ENCODE data around the gene CENPX. TPM values are rescaled to one million over a fixed set of nuclear protein-coding genes. Genes with fewer than 3 reads are reported as not detected.
A peak's percentile ranks its signal among the peaks of the same experiment; 100 is the strongest.

The CENPX gene
- total RNA-seq, 1 donor from 2014 or later: 27.8 TPM

DNA sequence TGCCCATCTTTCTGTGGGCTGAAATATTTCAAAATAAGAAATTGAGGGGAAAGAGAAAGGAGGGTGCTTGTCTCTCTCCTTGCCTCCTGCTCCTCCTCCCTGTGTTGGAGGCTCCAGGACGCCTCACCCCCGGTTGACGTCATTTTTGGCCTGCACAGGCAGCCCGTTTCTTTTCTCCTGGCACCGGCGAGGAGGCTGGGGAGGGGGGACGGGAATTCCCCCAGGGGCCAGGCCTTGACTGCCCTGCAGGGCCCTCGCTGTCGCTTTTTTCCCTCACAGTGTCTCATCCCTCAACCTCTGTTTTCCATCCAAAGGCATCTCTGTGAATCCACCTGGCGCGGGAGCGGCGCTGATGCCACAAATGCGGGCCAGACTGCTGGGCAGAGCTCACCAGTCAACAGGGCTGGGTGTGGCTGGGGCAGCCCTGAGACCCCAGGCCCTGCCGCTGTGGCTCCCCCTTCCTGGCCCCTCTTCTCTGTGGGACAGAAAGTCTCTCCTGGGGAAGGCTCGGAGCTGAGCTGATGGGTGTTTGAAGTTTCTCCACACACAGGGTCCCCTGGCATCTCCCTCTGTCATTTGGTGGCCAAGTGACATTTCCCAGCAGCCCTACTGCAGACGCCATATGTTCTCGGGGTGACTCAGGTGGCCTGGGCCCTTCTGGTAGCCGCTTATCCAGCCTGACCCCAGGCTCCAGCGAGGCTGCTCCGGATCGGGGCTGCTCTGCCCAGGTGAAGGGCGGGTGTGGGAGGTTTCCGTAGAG lies 16.0 kb downstream of the CENPX start:
- no peak for DNase-seq
- peak; percentile 37 for ATAC-seq (ENCODE audit: poor library complexity)

DNA sequence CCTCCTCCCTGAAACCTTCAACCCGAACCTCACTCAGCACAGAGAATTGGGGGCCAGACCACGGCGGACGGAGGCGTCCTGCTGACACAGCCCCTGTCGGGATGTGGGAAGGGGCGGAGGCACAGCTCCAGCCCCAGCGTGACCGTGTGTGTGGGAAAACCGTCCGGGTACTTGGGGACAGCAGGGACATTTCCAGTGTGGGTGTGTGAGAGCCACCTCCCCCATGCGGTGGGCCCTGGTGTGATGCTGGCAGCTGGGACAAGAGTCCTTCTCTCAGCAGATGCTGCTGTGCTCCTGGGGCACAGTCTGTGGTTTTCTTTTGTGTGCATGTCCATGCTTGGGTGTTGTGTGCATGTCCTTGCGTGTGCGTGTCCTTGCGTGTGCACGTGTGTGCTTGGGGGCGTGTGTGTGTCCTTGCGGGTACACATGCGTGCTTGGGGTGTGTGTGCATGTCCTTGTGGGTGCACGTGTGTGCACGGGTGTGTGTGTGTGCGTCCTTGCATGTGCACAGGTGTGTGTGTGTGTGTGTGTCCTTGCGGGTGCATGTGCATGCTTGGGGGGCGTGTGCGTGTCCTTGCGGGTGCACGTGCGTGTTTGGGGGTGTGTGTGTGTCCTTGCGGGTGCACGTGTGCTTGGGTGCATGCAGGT lies 16.9 kb downstream of the CENPX start:
- ATAC-seq (ENCODE audit: poor library complexity) (no peak), DNase-seq (no peak)
- intact Hi-C loops (cut with DNase I): no loop called here

More for the DNA sequence above, 16.0 kb downstream of the CENPX start:
- intact Hi-C loops (cut with DNase I): no loop called here

DNA sequence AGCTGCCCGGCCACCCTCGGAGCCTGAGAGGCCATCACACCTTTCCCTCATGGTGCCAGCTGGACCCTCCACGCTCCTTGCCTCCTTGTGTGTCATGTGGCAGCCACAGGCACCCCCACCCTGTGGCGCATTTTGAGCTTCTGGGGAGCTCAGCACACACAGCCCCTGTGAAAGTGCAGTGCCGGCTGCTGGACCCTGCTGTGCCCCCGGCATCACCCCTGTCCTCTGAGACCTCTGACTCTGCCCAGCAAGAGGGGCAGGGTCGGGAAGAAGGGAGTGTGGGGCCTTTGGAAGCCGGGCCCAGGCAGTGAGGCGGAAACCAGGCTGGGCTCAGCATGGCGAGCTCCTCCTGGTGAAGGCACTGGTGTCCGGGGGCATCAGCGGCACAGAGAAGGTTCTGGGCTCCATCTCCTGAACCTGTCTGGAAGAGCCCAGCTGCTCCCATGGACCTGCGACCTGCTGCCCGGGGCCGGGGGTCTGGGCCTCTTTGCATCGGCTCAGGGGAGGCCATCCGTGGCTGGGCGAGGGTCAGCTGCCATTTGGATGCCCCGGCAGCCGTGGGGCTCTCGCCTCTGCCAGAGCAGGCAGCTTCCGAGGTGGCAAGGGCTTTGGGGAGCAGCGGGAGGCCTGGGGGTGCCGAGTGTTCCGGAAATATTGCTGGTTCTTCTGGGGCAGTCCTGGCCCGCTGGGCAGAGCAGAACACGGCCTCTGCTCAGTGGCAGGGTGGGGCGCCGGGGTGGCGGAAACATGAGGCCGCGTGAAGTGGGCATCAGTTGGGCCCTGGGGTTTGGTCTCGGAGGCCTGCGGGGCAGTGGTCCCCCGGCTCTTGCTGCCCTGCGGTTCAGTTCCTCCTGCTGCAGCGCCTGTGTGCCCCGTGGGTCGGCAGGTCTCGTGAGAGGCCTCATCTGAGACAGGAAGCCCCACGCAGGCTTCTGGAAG lies 17.9 kb downstream of the CENPX start:
- DNase-seq: no peak
- no peak for ATAC-seq (ENCODE audit: poor library complexity)
- intact Hi-C loops (cut with DNase I): no loop called here

DNA sequence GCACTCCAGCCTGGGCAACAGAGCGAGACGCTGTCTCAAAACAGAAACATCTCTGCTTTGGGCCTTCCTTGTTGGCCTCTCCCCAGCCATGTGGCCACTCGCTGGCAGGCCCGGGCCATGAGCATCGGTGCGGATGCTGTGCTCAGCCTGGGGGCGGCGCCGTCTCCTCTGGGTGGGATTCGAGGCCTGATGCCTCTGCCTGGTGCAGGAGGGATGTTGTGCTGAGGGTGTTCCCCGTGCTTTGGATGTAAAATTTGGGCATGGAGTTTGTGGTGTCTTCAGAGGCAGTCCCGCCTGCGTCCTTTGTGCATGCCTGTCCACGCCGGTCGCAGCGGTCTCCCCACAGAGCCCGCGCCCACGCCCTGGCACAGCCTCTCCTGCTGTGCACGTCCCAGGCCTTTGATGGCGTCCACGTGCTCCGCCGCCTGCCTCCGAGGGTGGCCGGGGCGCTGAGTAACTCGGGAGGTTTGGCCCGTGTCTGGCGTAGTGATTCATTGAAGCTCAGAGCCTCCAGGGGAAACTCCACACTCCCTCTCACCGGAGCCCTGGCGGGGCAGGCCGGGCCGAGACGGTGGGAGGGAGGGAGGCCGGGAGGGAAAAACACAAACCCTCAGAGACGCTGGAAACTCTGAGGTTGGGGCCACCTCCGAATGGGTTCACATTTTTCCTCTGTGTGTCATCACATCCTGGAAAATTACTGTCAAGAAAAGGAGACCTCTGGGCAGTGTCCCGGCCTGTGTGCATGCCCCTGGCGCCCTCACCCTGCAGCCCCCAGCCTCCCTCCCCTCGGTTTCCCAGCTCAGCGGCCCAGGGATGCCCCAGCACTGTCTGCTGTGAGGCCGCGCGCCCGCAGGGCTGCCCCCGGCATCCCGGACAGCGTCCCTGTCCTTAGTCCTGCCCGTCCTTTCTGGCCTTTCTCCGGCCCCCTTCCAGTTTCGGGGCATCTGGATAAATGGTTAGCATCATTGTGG lies 19.0 kb downstream of the CENPX start:
- intact Hi-C loops (cut with DNase I): no loop called here
- ATAC-seq (ENCODE audit: poor library complexity): peak; percentile 14
- DNase-seq: peak; percentile 67

DNA sequence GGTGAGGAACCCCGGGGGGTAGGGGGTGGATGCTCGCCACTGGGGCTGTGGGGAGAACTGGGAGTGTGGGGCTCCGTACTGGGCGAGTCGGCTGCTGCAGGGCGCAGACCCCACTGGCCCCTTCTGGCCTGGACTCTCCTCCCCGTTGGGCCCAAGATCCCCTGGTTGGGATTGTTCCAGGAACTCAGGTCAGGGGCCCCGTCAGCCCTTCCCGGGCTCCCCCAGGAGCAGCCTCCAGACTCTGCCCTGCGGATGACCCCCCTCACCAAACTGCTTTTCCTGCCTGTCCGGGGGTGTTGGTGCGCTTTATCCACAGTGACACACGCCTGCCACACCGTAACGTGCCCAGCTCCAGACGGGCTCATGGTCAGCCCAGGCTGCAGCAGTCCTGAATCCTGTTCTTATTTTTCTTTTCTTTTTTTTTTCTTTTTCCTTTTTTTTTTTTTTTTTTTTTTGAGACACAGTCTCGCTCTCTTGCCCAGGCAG lies 21.1 kb downstream of the CENPX start:
- intact Hi-C loops (cut with DNase I): no loop called here
- no peak for DNase-seq
- ATAC-seq (ENCODE audit: poor library complexity): no peak

DNA sequence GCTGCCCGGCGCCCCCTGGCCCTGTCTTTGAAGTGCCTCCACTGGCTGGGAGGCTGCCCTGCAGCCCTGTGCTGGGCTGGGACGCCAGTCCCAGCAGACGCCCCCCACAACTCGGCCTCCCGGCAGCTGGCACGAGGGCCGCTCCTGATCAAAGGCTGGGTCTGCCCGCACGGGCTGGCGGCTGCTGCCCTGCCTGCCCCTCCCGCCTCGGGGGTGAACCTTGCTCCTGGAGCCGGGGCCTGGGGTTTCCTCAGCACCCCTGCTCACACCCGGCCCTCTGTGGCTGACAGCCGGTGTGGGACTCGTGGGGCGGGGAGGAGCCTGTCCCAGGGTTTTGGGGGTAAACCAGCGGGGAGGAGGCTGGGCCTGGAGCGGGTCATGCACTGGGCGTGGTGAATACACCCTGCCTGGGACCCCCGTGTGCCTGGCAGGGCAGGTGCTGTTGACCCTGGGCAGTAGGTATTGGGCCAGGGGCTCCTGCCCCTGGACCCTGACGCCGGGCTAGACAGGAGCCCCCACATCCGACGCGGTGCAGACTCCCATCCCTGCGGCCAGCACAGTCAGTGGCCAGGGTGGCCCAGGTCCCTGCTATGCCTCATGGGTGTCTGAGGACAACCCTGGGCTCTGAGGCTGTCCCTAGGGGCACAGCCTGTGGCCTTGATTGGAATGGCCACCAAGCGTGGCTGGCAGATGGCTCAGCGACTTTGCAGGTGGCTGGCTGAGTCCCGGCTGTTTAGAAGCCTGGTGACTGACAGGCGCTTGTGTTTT lies 21.7 kb downstream of the CENPX start:
- no peak for ATAC-seq (ENCODE audit: poor library complexity)
- DNase-seq: no peak
- intact Hi-C loops (cut with DNase I): no loop called here

DNA sequence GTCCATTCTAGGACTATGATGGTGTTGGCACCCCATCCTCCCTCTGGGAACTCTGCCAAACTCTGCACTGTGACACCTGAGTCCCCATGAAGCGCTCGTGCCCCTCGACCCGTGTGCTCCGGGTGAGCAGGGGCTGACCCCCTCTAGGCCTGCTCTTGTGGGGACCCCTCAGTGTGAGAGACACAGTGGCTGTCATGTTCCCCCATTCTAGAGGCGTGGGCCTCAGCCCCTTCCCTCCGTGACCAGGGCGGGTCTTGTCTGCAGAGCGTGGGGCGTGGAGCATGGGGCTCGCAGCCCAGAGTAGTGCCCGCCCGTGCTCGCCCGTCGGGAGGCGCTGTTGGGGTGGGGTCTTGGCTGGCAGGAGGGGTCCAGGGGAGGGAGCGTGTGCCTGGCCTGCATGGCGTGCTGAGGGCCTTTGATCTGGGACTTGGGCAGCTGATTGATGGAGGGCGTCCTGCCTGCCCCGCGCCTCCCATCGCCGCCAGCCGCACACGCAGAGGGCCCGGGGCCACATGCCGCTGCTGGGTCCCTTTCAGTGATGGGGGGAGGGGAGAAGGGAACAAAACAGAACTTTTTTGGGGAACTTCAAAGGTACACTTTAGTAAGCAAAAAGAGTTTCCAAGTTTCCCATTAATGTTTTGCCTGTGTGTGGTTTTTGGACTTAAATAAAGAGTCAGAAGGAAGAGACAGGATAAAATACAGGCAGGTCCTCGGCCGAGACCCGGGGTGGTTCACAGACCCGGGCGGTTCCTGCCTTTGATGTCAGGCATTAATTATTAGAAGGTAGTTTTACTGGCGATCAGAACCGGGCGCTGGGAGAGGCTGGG lies 22.5 kb downstream of the CENPX start:
- intact Hi-C loops (cut with DNase I): no loop called here
- DNase-seq: no peak
- no peak for ATAC-seq (ENCODE audit: poor library complexity)

DNA sequence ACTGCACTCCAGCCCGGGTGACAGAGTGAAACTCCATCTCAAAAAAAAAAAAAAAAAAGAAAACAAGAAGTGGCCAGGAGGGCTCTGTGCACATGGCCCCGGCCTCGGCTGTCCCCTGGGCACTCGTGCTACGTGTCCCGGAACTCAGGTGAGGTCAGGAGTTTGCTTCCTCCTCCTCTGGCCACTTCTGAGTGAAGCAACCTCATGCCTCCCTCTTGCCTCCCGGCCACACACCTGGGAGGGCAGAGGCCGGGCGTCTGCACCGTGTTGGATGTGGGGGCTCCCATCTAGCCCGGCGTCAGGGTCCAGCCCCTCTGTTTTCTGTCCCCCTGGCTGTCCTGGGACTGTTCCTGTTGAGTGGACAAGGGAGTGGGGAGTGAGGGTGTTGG lies 23.1 kb downstream of the CENPX start:
- intact Hi-C loops (cut with DNase I): no loop called here
- no peak for DNase-seq
- ATAC-seq (ENCODE audit: poor library complexity): no peak

DNA sequence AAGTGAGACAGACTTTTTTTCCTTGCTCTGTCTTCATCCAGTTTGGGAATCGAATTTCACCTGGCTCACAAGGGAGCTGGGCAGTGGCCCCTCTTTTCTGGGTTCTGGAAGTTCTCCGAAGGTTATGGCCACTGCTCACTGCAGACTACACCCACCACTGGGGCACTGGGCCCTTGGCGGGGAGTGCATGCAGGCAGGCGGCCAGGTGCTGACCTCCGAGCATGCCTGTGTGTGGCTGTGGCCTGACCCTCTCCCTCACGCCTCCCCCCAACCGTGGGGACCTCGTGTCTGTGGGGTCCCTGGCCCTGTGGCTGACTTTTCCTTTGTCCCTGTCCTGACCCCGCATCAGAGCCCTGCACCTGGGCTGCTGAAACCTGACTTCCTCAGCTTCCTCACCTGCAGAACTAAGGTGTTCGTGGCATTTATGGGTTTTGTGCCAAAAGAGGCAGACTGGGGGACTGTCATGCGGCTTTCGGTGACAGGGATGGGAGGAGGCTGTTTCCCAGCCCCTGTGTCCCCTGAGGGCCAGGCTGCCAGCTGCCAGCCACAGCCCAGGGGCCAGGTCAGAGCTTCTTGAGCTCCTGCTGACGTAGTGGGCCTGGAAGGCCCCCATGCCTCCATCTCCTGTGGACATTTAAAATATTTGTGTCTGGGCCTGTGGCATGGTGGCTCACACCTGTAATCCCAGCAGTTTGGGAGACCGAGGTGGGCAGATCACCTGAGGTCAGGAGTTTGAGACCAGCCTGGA lies 23.8 kb downstream of the CENPX start:
- no peak for DNase-seq

DNA sequence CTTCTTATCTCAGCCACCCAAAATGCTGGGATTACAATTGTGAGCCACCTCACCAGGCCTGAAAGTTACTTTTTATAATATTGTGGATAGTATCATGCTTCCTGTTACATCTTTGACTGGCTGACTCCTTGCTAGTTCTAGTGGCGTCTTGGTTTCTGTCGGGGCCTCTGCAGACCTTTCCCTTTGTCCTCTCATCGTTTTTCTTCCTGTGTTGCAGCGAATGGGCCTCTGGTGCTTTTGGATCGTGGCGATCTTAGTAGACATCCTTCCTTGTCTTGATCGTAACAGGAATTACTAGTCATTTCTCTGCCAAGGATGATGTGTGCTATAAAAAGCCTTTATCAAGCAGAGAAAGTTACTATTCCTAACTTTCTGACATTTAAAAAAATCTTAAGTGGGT lies 24.5 kb downstream of the CENPX start:
- intact Hi-C loops (cut with DNase I): no loop called here
- ATAC-seq (ENCODE audit: poor library complexity) (no peak), DNase-seq (no peak)

More for the DNA sequence above, 23.8 kb downstream of the CENPX start:
- ATAC-seq (ENCODE audit: poor library complexity): no peak
- intact Hi-C loops (cut with DNase I): no loop called here

DNA sequence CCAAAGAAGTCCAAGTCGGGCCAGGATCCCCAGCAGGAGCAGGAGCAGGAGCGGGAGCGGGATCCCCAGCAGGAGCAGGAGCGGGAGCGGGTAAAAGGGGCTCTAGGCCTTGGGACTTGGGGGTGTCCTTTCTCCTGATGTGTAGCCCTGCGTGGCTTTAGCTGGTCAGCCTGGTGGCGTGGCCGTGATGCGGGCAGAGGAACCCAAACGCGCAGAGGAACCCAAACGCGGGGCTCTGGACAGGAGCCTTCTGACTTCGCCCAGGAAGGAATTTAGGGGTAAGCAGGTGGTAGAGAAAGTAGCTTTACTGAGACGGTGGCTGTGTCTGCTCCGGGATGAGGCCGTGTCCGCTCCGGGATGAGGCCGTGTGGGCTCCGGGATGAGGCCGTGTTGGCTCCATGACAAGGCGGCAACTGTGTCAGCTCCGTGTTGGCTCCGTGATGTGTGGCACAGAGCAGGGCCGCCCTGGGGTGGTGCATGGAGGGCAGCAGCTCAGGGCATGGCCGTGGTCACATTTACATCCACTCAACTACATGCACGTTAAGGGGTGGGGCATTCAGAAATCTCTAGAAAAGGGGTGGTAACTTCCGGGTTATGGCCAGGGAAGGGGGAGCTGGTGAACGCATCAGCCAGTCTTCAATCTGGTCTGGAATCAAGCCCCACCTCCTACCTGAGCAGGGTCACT lies 25.8 kb downstream of the CENPX start:
- ATAC-seq (ENCODE audit: poor library complexity): no peak
- intact Hi-C loops (cut with DNase I): no loop called here
- no peak for DNase-seq

DNA sequence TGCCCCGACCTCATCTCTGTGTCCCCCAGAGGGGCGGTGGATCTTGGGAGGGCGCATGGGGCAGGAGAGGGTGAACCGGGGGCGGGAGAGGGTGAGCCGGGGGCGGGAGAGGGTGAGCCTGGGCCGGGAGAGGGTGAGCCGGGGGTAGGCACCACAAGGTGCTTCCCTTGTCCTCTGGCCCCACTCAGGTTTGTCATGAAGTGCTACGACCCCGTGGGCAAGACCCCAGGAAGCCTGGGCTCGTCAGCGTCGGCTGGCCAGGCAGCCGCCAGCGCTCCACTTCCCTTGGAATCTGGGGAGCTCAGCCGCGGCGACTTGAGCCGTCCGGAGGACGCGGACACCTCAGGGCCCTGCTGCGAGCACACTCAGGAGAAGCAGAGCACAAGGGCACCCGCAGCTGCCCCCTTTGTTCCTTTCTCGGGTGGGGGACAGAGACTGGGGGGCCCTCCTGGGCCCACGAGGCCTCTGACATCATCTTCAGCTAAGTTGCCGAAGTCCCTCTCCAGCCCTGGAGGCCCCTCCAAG lies 26.4 kb downstream of the CENPX start:
- intact Hi-C loops (cut with DNase I): no loop called here
- no peak for DNase-seq
- ATAC-seq (ENCODE audit: poor library complexity): no peak

DNA sequence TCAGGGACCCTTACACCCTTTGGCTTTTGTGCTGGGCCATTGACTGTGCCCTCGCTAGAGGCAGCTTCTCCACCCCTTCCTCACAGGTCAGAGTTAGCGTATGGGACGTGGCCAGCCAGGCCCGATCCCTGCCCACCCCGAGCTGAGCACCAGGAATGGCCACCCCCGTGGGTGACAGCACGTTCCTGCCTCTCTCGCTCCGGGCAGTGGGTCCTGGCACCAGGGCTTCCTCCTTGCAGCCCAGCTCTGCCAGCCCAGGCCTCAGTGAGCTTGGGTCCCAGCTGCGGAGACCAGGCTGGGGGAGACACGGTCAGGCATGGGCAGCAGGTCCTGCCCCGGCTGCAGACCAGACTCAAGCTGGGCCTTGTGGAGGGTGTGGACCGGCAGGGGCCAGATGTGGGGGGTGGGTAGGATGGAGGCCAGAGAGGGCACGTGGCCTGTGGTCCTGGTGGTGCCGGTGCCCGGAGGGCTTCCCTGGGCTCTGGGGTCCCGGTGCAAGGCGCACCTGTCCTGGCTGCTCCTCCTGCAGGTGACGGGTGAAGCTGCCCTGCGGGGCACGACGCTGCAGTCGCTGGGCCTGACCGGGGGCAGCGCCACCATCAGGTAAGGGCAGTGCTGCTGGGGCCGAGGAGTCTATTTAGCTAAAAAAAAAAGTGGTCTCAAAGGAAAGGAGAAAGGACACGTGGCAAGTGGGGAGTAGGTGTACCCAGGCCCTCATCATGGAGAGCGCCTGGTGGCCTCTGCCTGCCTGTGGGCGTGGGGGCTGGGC lies 27.0 kb downstream of the CENPX start:
- no peak for DNase-seq
- ATAC-seq (ENCODE audit: poor library complexity): no peak
- intact Hi-C loops (cut with DNase I): no loop called here

DNA sequence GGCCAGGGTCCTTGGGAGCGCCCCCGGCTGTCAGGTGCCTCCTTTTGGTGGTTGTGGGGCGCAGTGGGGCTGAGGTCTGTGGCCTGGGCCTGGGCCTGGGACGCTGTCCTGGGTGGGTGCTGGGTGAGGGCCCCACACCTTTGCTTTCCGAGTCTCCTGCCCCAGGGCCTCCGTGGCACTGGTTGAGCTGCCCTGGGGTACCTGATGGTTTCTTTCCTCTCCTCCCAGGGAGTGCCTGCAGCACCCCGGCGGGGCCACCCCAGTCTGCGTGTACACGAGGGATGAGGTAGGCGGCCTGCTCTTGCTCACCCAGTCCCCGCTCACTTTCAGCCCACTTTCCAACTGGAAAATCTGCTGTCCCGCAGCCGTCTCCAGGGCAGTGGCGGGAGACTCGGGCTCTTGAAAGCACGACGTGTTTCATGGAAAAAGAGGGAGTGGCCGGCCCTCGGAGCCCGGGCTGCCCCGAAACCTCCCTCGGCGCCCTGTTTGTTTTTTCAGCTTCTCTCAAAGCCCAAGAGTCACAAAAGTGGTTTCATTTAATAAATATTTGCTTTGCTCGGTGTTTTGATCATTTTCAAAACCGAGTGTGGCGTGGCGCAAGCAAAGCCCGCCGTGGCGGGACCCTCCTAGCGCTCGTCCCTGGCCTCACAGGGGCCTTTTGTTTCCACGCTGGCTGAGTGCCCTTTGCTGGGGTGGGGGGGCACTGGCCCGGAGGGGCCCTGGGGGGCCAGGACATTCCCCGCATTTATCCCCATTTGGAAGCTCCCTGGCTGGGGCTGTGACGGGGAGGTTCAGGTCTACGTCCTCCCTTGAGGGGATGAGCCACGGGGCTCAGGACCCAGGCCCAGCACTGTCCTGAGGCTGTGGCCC lies 27.9 kb downstream of the CENPX start:
- intact Hi-C loops (cut with DNase I): no loop called here

More for the DNA sequence above, 27.9 kb downstream of the CENPX start:
- ATAC-seq (ENCODE audit: poor library complexity): no peak
- DNase-seq: no peak
